NCI-H82 (cell line): ENCODE measurements around the gene KIAA0232.
A peak's percentile ranks its signal among the peaks of the same experiment; 100 is the strongest.

Source experiments
- DNase-seq: peaks from one replicate; lab custom pipeline; 2025; lab: John Stamatoyannopoulos, UW

The KIAA0232 gene, protein sequence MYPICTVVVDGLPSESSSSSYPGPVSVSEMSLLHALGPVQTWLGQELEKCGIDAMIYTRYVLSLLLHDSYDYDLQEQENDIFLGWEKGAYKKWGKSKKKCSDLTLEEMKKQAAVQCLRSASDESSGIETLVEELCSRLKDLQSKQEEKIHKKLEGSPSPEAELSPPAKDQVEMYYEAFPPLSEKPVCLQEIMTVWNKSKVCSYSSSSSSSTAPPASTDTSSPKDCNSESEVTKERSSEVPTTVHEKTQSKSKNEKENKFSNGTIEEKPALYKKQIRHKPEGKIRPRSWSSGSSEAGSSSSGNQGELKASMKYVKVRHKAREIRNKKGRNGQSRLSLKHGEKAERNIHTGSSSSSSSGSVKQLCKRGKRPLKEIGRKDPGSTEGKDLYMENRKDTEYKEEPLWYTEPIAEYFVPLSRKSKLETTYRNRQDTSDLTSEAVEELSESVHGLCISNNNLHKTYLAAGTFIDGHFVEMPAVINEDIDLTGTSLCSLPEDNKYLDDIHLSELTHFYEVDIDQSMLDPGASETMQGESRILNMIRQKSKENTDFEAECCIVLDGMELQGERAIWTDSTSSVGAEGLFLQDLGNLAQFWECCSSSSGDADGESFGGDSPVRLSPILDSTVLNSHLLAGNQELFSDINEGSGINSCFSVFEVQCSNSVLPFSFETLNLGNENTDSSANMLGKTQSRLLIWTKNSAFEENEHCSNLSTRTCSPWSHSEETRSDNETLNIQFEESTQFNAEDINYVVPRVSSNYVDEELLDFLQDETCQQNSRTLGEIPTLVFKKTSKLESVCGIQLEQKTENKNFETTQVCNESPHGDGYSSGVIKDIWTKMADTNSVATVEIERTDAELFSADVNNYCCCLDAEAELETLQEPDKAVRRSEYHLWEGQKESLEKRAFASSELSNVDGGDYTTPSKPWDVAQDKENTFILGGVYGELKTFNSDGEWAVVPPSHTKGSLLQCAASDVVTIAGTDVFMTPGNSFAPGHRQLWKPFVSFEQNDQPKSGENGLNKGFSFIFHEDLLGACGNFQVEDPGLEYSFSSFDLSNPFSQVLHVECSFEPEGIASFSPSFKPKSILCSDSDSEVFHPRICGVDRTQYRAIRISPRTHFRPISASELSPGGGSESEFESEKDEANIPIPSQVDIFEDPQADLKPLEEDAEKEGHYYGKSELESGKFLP (N-terminal part only)

DNA sequence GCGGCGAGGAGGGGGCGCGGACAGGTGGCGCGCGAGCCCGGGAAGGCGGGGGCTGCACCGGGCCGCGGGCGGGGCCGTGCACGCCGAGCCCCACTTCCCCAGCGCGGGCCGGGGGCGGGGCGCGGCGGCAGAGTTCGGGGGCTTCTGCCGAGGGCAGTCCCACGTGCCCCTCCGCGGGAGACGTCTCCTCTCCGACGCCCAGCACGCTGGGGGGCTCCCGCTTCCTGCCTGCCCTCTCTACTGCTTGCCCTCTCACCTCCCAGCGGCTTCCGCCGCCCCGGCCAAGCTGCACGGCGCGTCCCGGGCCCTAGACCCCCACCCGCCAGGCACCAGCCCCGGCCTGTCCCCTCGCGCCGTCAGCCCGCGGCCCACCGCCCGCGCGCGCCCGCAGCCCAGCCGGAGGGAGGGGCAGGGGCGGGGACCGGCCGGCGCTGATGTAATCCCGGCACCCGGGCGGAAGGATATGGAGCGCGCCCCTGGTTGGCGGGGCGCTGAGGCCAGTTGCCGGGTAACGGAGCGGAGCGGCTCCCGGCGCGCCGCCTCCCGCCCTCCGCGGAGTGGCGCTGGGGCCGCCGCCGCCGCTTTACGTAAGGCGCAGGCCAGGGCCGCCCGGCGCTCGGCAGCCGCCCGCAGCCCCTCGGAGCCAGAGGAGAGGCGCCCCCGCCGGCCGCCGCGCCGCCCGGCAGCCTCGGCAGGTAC is at the start of gene KIAA0232:
TSS of gene KIAA0232 (plus strand) at position 581 of the 699 bp plus-strand sequence. CDS start 41,727 bp downstream, outside the sequence.
- peak; percentile 88 for DNase-seq

DNA sequence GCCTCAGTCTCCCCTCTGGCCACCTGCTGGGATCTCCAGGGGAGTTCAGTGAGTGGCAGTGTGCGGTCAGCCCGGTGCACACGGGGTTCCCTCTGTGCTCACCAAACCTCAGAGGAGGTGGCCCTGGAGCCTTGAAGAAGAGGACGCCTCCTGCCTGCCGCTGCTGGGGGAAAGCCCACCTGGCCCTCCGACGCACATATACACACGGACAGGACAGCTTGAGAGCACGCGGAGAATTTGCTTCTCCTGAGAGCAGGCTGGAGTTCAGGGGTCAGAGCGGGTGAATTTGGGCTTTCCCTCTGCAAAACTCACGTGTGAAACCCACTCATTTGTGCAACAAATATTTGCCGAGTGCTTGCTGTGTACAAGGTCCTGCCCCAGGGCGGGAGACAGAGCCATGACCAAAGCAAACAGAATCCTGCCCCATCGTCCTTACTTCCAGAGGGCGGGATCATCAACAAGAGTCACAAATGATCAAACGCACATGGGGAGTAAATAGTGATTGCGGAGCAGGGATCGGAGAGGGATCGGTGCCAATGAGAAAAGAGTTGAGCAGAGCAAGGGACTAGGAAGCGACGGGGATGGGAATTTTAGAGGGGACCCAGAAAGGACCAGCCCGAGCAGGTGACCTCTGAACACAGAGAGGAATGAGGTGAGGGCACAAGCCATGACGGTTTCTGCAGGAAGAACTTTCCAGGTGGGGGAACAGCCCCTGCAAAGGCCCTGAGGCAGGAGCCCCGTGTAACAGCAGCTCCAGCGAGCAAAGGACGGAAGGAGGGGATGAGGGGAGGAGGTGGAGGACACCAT is 49.0 kb upstream of the KIAA0232 start:
- DNase-seq = no peak

DNA sequence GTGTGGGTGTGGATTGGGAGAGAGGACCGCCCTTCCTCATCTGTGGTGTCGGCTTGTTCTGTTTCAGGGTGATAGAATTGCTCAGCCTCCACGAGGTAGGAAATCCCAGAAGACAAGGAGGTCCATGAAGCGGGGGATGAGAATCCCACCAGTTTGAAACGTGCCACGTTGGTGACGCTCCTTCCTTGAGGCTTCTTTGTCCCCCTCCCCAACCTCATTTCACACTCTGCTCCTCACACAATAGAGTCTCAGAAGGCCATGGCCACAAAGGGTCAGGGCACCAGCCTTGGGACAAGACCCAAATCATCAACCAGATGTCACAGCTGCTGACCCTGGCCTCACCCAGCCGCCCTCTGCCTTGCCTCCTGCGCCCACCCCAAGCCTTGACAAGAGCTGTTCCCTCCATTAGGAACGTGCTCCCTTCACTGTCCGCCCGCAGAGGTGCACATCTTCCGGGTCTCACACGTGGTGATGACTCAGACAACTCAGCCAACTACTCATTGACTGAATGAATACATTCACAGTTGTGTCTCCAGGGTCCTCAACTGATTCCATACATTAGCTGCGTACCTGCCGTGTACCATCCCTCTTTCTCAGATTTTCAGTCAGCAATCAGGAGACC is 48.3 kb upstream of the KIAA0232 start:
- DNase-seq = no peak

DNA sequence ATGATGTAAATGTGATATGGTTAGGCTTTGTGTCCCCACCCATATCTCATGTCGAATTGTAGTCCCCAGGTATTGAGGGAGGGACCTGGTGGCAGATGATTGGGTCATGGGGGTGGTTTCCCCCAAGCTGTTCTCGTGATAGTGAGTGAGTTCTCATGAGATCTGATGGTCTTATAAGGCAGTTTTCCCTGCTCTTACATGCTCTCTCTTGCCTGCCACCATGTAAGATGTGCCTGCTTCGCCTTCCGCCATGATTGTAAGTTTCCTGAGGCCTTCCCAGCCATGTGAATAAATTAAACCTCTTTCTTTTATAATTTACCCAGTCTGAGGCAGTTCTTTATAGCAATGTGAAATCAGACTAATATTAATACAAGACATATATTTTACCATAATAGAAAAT is 42.6 kb upstream of the KIAA0232 start:
- no peak for DNase-seq

DNA sequence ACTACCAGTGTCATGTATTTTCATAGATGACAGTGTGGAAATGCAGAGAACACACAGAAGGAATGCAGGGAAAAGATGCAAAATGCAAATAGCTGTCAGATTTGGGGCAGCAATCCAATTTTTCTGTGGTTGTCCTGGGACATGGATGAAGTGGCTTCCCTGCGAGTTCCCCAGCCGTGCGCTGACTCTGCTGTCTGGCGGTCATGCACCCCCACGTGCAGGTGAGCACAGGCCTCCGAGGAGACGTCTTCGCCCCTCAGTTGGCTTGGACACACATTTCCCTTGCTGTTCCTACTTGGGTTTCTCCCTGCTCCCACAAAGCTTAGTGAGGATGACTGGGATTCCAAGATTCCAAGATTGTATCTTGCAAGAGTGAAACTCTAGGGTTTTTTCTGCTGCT is 42.2 kb upstream of the KIAA0232 start:
- DNase-seq = no peak

DNA sequence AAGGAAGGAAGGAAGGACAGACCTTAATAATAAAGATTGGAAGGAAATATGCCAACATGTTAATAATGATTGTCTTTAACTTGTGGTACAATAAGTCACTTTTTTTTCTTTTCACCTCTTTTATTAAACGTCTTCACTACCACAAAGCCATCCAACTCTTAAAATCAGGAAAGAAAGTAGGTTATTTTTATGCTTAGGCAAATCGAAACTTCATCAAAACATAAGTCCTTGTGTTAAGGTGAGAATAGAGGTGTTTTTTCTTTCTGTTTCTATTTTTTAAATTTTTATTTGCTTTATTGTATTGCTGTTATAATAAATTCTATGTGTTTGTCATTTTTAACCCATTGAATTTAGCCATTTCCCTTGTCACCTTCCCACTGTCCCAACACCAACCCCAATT is 40.0 kb upstream of the KIAA0232 start:
- DNase-seq = no peak

DNA sequence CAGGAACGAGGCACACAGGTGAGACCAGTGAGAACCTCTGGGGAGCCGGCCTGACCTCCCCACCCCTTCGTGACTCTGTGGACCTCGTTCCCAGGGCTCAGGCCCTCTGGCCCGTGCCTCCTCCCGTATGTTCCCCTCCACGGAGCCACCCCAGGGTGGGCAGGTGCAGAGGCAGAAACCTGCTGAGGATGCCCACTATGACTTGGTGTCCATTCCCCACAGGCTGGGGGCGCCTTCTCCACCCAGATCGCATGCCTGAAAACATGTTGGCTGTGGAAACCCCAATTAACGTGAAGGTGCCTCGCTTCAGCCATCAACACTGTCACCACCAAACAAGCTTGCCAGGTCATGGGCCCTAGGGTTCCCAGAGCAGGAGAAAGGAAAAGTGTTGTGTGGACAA is 39.5 kb upstream of the KIAA0232 start:
- DNase-seq = no peak

DNA sequence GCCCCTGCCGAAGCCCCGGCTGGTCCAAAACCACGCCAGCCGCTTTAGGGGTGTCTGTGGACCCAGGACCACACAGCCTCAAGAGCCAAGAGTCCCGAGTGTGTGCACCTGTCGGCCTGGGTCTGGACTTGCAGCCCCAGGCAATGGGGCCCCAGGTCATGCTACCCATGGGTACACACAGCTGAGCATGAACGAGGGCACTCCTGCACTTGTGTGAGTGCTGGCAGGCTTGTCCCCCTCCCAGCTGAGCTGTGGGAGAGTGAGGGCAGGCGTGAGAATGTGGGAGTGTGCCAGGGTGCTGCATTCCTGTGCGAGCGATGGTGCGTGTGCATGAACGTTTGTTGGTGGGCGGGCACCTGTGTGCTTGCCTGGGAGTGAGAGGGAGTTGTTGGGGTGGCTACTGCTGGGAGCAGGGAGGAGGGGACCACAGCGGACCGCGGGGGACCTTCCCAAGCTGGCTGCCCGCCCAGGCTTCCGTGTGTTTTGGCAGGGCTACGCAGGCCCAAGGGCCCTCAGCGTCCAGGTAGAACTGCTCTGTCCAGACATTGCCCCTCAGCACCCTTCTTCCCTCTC is 35.7 kb upstream of the KIAA0232 start:
- no peak for DNase-seq

DNA sequence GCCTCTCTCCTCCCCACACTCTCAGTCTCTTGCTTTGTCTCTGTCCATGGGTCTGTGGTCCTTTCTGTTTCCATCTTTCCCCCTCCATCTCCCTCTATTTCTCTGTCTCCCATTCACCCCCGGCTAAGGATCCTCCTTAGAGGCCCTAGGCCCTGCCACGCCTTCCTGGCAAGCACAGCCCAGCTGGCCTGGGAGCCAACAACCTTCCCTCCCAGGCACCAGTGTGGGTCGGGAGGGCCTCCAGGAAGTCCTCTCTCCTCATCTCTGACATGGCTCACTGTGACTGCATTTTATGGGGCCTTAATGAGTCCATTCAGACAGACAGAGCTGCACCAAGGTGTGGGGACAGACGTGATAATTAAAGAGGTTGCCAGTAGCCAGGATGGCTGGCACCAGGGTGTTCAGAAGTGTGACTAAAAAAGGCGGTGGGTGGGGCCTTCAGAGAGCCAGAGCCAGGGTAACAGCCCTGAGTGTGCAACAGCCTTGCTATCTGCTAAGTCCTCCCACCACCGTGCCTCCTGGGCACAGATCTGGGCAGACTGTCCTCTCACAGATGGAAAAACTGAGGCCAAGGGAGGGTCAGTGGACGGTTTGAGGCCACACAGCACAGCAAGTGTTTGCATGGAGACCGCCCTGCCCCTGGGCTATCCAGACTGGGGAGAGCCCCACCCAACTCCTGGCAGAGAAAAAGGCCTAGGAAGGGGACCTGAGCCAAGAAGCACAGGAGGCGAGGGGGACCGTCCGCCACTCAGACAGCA is 35.1 kb upstream of the KIAA0232 start:
- DNase-seq = no peak

DNA sequence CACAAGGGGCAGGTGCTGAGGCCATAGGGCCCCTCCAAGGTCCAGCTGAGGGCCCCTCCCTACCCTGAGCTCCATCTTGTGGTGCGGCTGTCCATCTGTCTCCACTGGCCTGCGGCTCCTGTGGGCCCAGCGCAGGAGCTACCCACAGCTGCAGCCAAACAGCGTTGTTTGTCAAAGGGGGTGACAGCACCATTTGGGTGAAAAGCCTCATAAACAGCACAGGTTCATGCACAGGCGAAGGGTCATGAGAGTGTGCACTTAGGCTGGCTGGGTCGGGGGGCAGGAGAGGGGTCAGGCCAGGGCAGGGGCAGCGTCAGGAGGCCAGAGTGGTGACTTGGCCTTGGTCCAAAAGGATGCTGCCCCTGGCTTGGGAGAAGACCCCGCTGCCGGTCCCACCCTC is 34.2 kb upstream of the KIAA0232 start:
- no peak for DNase-seq

DNA sequence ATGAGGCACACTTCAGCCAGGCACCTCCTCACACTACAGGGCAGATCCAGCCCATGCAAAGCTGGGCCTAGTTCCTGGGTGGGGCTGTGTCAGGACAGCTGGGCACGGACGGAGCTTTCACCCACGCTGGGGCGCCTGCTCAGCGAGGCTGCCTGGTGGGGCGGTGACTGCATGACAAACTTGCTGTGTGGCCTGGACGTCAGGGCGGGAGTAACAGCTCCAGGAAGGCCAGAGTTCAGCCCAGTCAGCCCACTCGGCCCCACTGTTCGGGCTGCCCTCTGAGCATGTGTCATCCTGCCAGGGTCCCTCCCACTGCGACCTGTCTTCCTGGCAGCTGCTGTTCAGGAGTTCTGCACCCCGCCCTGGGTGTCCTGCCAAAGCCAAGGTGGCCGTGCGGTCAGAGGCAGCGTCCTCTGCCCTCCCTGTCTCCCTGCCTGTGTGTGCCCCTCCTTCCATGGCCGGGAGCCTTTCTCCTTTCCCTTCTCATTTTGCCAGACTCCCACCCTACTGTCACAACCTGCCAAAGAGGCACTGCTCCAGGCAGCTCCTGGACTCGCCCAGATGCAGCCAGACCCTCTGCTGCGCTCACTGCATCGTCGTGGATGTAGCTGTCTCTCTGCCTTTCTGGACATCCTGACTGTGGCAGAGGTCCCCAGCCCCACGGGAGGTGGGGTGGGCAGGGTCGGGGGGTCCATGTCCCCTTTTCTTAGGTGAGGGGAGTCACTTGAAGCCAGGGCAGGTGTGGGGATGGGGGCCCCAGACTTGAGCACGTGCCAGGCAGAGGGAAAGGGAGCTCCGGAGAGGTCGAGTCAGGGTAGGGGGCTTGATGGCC is 33.0 kb upstream of the KIAA0232 start:
- DNase-seq = no peak

DNA sequence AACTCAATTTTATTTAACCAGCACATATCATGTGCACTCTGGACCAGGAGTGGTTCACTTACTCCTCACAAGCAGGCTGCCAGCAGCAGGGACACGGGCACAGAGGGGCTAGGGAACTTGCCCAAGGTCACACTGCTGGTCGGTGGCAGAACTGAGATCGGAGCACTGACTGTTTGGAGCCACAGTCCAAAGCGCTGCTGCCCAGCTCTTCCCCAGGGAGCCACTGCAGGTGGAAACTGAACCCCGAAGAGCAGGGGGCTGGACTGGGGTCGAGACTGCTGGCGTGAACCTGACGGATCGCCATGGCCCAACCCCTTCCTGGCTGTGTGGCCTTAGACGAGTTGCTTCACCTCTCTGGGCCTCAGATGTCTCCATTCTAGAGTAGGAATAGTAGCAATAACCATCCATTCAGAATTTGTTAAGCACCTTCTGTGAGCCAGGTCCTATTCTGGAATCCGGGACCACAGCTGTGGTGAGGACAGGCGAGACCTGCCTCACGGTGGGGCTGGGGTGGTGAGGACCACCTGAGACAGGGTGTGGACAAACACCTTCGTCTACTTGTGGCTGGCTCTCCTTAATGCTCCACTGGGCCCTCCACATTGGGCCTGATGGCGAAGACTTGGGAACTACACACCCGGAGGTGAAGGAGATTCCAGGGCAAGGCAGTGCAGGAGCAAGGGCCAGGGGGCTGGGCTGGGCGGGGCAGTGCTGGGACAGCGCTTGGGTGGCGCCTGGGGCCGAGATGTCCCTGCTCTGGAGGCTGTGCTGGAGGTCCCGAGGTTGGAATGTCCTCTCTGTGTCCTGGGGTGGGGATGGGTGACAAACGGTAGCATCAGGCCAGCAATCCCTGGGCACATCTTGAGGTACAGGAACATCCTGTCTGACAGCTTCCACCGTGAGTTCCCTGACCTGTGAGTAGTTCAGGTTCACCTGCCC is 32.0 kb upstream of the KIAA0232 start:
- DNase-seq = no peak

DNA sequence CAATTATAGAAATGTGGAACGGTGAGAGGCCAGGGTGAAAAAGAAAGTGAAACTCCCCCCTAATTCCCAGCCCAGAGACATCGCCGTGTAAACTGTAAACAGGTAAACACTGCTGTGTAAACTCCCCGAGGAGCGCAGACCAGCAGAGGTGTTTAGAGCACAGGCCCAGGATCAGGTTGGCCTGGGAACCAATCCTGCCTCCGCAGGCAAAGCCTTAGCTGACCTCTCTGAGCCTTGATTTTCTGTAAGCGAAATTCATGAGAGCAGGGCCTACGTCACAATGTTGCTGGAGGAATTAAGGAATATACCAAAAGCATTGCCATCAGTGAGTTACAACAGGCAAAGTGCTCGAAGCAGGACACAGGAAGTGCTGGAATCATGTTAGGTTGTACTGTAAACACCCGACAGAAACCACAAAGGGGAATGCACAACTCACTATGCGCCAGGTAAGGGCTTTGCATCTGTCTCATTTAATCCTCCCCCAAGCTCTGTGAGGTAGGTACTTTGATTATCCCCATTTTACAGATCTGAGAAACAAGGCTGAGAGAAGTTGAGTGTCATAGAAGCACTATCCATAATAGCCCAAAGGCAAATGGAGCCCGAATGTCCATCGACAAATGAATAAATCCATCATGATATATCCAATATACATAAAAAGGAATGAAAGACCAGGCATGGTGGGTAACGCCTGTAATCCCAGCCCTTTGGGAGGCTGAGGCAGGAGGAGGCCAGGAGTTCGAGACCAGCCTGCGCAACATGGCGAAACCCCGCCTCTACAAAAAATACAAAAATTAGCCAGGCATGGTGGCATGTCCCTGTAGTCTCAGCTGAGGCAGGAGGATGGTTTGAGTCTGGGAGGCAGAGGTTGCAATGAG is 30.7 kb upstream of the KIAA0232 start:
- no peak for DNase-seq

DNA sequence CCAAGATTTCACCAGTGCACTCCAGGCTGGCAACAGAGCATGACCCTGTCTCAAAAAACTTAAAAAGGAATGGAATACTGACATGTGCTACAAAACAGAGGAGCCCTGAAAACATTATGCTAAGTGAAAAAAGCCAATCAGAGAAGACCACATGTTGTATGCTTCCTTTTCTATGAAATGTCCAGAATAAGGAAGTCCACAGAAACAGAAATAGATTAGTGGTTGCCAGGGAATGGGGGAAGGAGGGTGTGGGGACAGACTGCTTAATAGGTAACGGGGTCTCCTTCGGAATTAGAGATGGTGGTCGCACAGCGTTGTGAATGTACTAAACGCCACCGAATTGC is 30.1 kb upstream of the KIAA0232 start:
- DNase-seq = no peak

DNA sequence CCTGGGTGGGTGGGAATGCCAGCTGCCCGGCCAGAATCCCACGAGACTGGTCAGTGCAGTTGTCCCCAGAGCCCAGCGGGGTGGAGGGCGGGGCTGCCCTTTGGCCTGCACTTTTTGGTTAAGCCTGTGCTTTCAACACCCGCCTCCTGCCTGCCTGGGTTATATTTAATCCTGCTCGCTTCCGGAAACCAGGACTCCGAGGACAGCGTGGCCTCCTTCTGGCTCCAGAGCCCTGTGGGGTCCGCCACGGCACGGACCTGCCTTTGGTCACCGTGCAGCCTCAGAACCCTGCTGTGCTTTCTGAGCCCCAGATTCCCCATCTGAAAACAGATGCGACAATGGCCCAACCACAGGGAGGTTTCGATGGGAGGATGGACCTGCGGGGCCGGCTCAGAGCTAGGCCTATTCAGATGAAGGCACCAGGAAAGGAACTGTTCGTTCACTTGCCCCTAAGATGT is 29.4 kb upstream of the KIAA0232 start:
- DNase-seq = no peak

DNA sequence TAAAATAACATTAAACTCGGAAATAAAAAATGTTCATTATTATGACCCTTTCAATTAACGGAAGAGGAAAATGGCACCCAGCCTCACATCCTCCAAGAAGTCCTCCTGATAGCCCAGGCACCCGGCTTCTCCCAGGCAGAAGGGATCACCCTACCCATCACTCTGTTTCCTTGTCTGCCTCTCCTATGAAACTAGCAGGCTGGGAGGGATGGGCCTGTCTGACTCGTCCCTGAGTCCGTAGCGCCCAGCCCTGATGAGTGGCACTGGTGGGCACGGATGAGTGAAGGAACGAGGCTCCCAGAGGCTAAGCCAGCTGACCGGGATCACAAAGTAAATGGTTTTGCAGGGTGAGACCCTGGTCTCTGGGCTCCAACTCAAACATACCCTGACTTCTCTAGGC is 28.6 kb upstream of the KIAA0232 start:
- no peak for DNase-seq
